BJ (cell line): ENCODE data around the gene UPB1. TPM values are rescaled to one million over a fixed set of nuclear protein-coding genes. Genes with fewer than 3 reads are reported as not detected.

Experiments used
- CTCF ChIA-PET: fragments of 350-600 bp; formaldehyde crosslinking; extraction: SDS; loops from one replicate; lab custom pipeline; 2021; ENCODE audit warnings: antibody characterized with exemption, inconsistent platforms; lab: Yijun Ruan, JAX
- POLR2A ChIA-PET: fragments of 300-600 bp; sonication (Branson Sonifier 250); formaldehyde crosslinking; extraction: SDS; loops from one replicate; lab custom pipeline; 2021; ENCODE audit warnings: antibody characterized with exemption; lab: Charles Lee
- DNase-seq: peaks from one replicate; pipeline ENCODE4 v3.0.0-alpha.2; 2011; ENCODE audit warnings: low read depth
- H3K27me3 ChIP-seq: 2 replicates; pipeline ENCODE4 v1.6.0; 2011; ENCODE audit warnings: low read length; ENCODE audit not compliant: control insufficient read depth, insufficient read depth
- H3K36me3 ChIP-seq: 2 replicates; pipeline ENCODE4 v1.5.1; 2011; ENCODE audit warnings: low read length; ENCODE audit not compliant: control insufficient read depth, insufficient read depth
- H3K4me3 ChIP-seq: 2 replicates; pipeline ENCODE4 v1.5.1; 2011; ENCODE audit warnings: low read depth, mild to moderate bottlenecking, control low read depth, low read length
- polyA plus RNA-seq: library from polyadenylated mRNA; depleted of rRNA; stranded (reverse); fragments of >200 nt; gene quantifications from 2 replicates; pipeline ENCODE4 v1.2.3, GENCODE V29; 2011
- TF ChIP-seq, protein P1 (sequence below): IDR thresholded peaks from 2 replicates; pipeline ENCODE4 v1.5.1; 2011; ENCODE audit warnings: low read depth, mild to moderate bottlenecking, control low read depth, inconsistent platforms, low read length, moderate library complexity; ENCODE audit not compliant: insufficient read depth

UPB1 gene
- polyA plus RNA-seq, 1 experiment: 0.09 TPM

- DNase-seq: no peak
- CTCF ChIA-PET: interaction anchor here (0.9 kb wide), 1 partner anchor 33 kb away, joined by 3 read pairs; no protein-coding TSS in a partner anchor
- Histone ChIP-seq H3K27me3 (no peaks in the 10 kb centered on the region), H3K4me3 (no peak overlapping the region), H3K36me3 (no peaks in the 10 kb centered on the region)
- POLR2A ChIA-PET: no interaction called here
- TF ChIP-seq, protein P1, sequence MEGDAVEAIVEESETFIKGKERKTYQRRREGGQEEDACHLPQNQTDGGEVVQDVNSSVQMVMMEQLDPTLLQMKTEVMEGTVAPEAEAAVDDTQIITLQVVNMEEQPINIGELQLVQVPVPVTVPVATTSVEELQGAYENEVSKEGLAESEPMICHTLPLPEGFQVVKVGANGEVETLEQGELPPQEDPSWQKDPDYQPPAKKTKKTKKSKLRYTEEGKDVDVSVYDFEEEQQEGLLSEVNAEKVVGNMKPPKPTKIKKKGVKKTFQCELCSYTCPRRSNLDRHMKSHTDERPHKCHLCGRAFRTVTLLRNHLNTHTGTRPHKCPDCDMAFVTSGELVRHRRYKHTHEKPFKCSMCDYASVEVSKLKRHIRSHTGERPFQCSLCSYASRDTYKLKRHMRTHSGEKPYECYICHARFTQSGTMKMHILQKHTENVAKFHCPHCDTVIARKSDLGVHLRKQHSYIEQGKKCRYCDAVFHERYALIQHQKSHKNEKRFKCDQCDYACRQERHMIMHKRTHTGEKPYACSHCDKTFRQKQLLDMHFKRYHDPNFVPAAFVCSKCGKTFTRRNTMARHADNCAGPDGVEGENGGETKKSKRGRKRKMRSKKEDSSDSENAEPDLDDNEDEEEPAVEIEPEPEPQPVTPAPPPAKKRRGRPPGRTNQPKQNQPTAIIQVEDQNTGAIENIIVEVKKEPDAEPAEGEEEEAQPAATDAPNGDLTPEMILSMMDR: no peak
Observed at GRCh38 chr22:24481641-24482040, 13.5 kb upstream of the UPB1 start.

- Histone ChIP-seq H3K4me3 (no peak overlapping the region), H3K36me3 (no peaks in the 10 kb centered on the region), H3K27me3 (no peaks in the 10 kb centered on the region)
- ChIA-PET CTCF (interaction anchor here (0.8 to 1.6 kb wide), 8 partner anchors 8 to 62 kb away, joined by 3 to 7 read pairs (median 4); no protein-coding TSS in a partner anchor), POLR2A (no interaction called here)
- TF ChIP-seq, protein P1: no peak
- peak; percentile 54 for DNase-seq
Observed at GRCh38 chr22:24482575-24482974, 12.6 kb upstream of the UPB1 start.

- CTCF ChIA-PET: interaction anchor here (0.8 to 1.6 kb wide), 7 partner anchors 8 to 62 kb away, joined by 3 to 7 read pairs (median 4); no protein-coding TSS in a partner anchor
- no peak for DNase-seq
- no peaks in the 10 kb centered on the region for H3K36me3 ChIP-seq
- H3K4me3 ChIP-seq: no peak overlapping the region
- TF ChIP-seq, protein P1: no peak
- no peaks in the 10 kb centered on the region for H3K27me3 ChIP-seq
- POLR2A ChIA-PET: no interaction called here
Observed at GRCh38 chr22:24482998-24483397, 12.1 kb upstream of the UPB1 start.

GRCh38 chr22:24483976-24484545 lies 11.1 kb upstream of the UPB1 start:
- TF ChIP-seq, protein P1: no peak
- ChIA-PET POLR2A (no interaction called here), CTCF (interaction anchor here (0.6 to 1.5 kb wide), 4 partner anchors 9 to 152 kb away, joined by 3 to 7 read pairs (median 4); no protein-coding TSS in a partner anchor)
- Histone ChIP-seq H3K36me3 (no peaks in the 10 kb centered on the region), H3K27me3 (no peaks in the 10 kb centered on the region), H3K4me3 (no peak overlapping the region)
- no peak for DNase-seq

- TF ChIP-seq, protein P1: no peak
- H3K27me3 ChIP-seq: no peaks in the 10 kb centered on the region
- ChIA-PET CTCF (interaction anchor here (1.1 to 1.5 kb wide), 2 partner anchors 61 to 63 kb away, joined by 3 read pairs; no protein-coding TSS in a partner anchor), POLR2A (no interaction called here)
- no peak for DNase-seq
- no peaks in the 10 kb centered on the region for H3K36me3 ChIP-seq
- no peak overlapping the region for H3K4me3 ChIP-seq
Observed at GRCh38 chr22:24485170-24485569, 10.0 kb upstream of the UPB1 start.
